Nephron progenitor cell (in vitro differentiated cells): Measurements from ENCODE around the gene PCSK1.

ENCODE experiments used
- DNase-seq: peaks from one replicate; pipeline ENCODE4 v3.0.0; 2021
- H3K27ac Mint-ChIP-seq: 2 replicates; pipeline ENCODE4 v1.8.0; 2021; ENCODE audit warnings: mild to moderate bottlenecking, moderate library complexity, mixed read lengths
- H3K27me3 Mint-ChIP-seq: 2 replicates; pipeline ENCODE4 v1.8.0; 2021; ENCODE audit warnings: mild to moderate bottlenecking, low read depth, mixed read lengths; ENCODE audit not compliant: poor library complexity
- H3K36me3 Mint-ChIP-seq: 2 replicates; pipeline ENCODE4 v1.8.0; 2021; ENCODE audit warnings: low read depth, mixed read lengths
- H3K4me1 Mint-ChIP-seq: 2 replicates; pipeline ENCODE4 v1.8.0; 2021; ENCODE audit warnings: mixed read lengths
- H3K4me3 Mint-ChIP-seq: 2 replicates; pipeline ENCODE4 v1.8.0; 2021; ENCODE audit warnings: mild to moderate bottlenecking, moderate library complexity, mixed read lengths
- H3K9me3 Mint-ChIP-seq: 2 replicates; pipeline ENCODE4 v1.8.0; 2021; ENCODE audit warnings: mild to moderate bottlenecking, moderate library complexity, mixed read lengths
- TF ChIP-seq, protein P1 (sequence below): fragments of 200-600 bp; sonication (generic); IDR thresholded peaks from 2 replicates; pipeline ENCODE4 v1.5.0; 2021; ENCODE audit warnings: antibody characterized with exemption

The PCSK1 gene

DNA sequence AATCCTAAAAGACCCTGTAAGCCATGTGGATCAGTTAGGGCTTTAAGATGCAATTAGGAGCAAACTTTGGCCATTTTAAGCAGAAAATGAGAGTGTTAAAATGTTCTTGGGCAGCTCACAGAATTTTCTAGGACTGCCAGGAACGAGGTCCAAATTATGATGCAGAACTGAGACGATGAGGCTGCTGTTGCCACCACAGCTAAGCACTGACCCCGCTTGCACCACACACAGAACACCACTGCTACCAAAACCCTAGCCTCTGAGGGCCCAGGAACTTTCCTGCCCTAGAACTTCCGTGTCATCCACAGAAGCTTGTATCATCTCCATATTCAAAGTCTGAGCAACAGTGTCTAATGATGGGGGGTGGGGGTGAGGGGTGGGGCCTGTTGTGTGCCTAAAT lies 41.0 kb upstream of the PCSK1 start:
- Mint-ChIP-seq H3K27ac (no peak overlapping the region), H3K36me3 (no peaks in the 10 kb centered on the region), H3K9me3 (no peaks in the 10 kb centered on the region), H3K27me3 (peaks cover 3% of the 10 kb centered on the region), H3K4me3 (no peak overlapping the region), H3K4me1 (peaks cover 14% of the 10 kb centered on the region)
- no peak for DNase-seq
- TF ChIP-seq, protein P1, sequence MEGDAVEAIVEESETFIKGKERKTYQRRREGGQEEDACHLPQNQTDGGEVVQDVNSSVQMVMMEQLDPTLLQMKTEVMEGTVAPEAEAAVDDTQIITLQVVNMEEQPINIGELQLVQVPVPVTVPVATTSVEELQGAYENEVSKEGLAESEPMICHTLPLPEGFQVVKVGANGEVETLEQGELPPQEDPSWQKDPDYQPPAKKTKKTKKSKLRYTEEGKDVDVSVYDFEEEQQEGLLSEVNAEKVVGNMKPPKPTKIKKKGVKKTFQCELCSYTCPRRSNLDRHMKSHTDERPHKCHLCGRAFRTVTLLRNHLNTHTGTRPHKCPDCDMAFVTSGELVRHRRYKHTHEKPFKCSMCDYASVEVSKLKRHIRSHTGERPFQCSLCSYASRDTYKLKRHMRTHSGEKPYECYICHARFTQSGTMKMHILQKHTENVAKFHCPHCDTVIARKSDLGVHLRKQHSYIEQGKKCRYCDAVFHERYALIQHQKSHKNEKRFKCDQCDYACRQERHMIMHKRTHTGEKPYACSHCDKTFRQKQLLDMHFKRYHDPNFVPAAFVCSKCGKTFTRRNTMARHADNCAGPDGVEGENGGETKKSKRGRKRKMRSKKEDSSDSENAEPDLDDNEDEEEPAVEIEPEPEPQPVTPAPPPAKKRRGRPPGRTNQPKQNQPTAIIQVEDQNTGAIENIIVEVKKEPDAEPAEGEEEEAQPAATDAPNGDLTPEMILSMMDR = no peak

DNA sequence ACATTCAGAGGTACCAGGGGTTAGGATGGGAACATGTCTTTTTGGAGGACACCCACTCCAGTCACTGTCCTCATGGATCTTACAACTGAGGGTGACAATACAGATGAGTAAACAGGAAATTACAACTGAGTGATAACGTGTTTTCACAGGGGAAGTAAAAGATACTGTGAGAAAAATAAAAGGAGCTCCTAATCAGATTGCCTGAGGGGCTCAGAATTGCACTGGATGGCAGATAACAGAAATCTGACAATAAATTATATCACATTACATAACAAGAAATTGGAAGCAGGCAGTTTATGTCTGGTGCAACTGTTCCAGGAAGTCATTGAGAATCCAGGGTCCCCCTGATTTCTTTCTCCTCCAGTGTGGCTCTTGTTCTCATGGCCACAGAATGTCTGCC lies 40.1 kb upstream of the PCSK1 start:
- Mint-ChIP-seq H3K9me3 (no peaks in the 10 kb centered on the region), H3K27me3 (peaks cover 3% of the 10 kb centered on the region), H3K27ac (no peak overlapping the region), H3K4me1 (peaks cover 14% of the 10 kb centered on the region), H3K36me3 (no peaks in the 10 kb centered on the region), H3K4me3 (no peak overlapping the region)
- DNase-seq = no peak
- TF ChIP-seq, protein P1 = no peak

DNA sequence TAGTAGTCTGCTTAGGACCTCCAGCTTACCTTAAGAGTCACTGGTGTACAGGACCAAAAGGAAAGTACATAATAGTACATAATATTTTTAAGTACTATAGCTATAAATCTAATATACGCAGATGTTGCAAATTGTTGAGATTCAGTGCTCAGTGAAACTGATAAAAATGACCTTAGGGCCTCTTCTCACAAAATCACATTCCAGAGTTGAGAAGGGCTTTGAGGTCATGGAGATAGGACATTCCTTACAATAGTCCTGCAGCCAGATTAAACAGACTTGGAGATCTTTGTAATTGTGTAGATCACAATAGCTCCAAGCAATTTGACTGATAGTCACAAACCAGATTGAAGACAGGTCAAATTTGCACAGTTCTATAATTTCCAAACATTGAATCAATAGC lies 37.7 kb upstream of the PCSK1 start:
- H3K9me3 Mint-ChIP-seq = no peaks in the 10 kb centered on the region
- TF ChIP-seq, protein P1 = no peak
- peaks cover 3% of the 10 kb centered on the region for H3K27me3 Mint-ChIP-seq
- H3K4me1 Mint-ChIP-seq = peaks cover 8% of the 10 kb centered on the region
- no peak overlapping the region for H3K27ac Mint-ChIP-seq
- DNase-seq = no peak
- H3K4me3 Mint-ChIP-seq = no peak overlapping the region
- H3K36me3 Mint-ChIP-seq = no peaks in the 10 kb centered on the region

DNA sequence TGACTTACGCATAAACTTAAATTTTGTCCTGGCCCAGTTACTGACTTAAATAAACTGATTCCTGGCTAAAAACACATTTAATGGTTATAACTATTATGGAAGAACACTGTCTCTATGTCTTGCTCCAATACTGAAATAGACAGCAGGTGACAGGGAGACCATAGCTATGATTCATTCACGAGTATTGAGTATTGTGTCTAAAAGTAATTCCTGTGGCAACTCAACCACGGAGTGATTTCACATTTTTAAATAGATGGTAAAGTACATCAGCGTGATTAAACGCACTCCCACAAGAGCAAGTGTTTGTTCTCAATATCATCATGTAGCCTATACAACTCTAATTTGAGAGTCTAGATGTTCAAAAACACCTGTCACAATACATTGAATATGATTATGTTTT lies 35.9 kb upstream of the PCSK1 start:
- H3K27ac Mint-ChIP-seq = no peak overlapping the region
- TF ChIP-seq, protein P1 = no peak
- no peak for DNase-seq
- H3K36me3 Mint-ChIP-seq = no peaks in the 10 kb centered on the region
- H3K27me3 Mint-ChIP-seq = no peaks in the 10 kb centered on the region
- H3K4me3 Mint-ChIP-seq = no peak overlapping the region
- no peaks in the 10 kb centered on the region for H3K4me1 Mint-ChIP-seq
- H3K9me3 Mint-ChIP-seq = no peaks in the 10 kb centered on the region

DNA sequence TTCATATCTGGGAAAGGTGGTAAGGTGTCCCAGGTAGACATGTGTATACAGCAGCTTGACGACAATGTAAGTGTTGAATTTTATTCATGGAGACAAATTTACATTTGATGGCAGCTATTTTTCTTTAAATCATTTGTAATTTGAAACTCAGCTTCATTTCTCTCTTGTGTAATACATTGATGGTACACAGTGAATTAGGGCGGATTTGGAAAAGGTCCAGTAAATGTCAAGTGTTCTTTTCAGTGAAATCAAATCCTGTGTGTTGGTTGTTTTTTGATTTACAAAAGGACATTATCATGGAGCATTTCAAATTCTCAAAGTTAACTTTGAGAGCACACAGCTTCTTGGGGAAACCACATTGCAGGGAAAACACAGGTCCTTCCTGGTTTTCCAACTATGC lies 30.0 kb upstream of the PCSK1 start:
- Mint-ChIP-seq H3K4me1 (no peaks in the 10 kb centered on the region), H3K27me3 (peaks cover 5% of the 10 kb centered on the region), H3K9me3 (no peaks in the 10 kb centered on the region), H3K27ac (no peak overlapping the region), H3K4me3 (no peak overlapping the region), H3K36me3 (no peaks in the 10 kb centered on the region)
- TF ChIP-seq, protein P1 = no peak
- no peak for DNase-seq

DNA sequence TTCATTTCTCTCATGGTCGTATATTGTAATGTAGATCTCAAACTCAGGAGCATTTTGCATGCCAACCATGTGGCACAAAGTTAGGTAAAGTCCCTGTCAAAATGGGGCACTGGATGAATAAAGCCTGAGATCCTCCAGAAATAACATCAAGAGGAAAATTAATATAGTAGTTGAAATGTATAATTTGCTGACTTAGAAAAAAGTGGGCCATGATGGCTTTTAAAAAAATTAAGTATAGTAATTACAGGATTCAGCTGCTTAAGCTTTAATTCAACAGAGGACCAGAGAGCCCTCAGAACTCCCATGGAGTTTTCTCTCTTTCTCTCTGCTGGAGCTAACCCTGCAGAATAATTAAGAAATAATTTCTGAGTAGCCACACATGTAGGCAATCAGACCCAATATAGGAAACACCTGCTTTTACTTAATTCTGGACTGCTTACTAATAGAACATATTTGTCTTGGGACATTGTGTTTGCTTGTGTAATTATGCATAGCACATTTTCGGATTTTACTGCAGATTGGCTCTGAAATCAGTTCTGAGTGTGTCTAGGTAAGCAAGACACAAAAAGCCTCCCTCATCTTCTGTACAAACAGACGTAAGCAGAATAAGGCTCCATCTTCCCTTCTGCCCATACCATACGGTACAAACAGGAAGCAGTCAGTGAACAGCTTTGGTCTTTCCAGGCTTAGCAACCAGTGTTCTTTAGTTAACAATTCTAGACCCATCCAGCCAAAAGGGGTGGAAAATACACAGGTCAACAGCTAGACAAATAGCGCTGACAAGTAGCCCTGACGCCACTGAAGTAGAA lies 26.5 kb upstream of the PCSK1 start:
- TF ChIP-seq, protein P1 = no peak
- no peak overlapping the region for H3K4me3 Mint-ChIP-seq
- H3K9me3 Mint-ChIP-seq = no peaks in the 10 kb centered on the region
- no peaks in the 10 kb centered on the region for H3K36me3 Mint-ChIP-seq
- H3K27ac Mint-ChIP-seq = no peak overlapping the region
- peaks cover 5% of the 10 kb centered on the region for H3K27me3 Mint-ChIP-seq
- H3K4me1 Mint-ChIP-seq = no peaks in the 10 kb centered on the region
- DNase-seq = no peak
